Measurements from ENCODE around the gene COLGALT1.

DNA sequence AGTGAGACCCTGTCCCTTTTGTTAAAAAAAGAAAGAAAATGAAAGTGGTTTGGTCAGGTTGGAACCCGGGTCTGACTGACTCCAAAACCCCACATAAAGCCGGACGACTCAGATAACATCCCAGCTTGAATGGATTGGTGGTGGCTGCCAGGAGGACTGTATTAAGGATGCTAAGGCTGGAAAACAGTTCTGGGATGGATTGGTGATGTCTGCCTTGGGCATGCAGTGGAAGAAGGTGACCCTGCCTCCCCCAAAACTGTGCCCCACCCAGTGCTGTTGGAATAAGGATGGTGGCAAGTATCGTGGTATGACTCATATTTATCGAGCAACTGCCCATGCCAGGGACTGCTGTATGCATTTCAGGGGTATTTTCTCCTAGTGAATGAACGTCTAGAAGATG, 18.5 kb upstream of the COLGALT1 start:
- TF ChIP-seq EZH2 (IDR thresholded peaks at IDR 0.05; ENCODE audit: low read depth, low read length, severe bottlenecking) (no peak), POLR2AphosphoS5 (IDR thresholded peaks at IDR 0.05; ENCODE audit: low read depth, low read length) (no peak), SAP30 (IDR thresholded peaks at IDR 0.05; ENCODE audit: insufficient read depth, insufficient replicate concordance, low read length) (no peak), TEAD4 (IDR thresholded peaks at IDR 0.05; ENCODE audit: low read depth, low read length) (no peak), YY1 (IDR thresholded peaks at IDR 0.05; ENCODE audit: low read depth, low read length) (no peak), CTCF (IDR thresholded peaks at IDR 0.05; ENCODE audit: control extremely low read depth in 1 of 3, insufficient read depth in 1 of 3, low read depth in 1 of 3, low read length in 3 of 3) (no peak), POLR2A (IDR thresholded peaks at IDR 0.05; ENCODE audit: control extremely low read depth in 1 of 2, low read depth in 2 of 2, low read length in 2 of 2) (no peak)
- TF ChIP-seq, protein P1, sequence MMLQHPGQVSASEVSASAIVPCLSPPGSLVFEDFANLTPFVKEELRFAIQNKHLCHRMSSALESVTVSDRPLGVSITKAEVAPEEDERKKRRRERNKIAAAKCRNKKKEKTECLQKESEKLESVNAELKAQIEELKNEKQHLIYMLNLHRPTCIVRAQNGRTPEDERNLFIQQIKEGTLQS (IDR thresholded peaks at IDR 0.05; ENCODE audit: insufficient read depth, low read depth, low read length) = no peak
